ENCODE results near the gene MFNG.

The MFNG gene

DNA sequence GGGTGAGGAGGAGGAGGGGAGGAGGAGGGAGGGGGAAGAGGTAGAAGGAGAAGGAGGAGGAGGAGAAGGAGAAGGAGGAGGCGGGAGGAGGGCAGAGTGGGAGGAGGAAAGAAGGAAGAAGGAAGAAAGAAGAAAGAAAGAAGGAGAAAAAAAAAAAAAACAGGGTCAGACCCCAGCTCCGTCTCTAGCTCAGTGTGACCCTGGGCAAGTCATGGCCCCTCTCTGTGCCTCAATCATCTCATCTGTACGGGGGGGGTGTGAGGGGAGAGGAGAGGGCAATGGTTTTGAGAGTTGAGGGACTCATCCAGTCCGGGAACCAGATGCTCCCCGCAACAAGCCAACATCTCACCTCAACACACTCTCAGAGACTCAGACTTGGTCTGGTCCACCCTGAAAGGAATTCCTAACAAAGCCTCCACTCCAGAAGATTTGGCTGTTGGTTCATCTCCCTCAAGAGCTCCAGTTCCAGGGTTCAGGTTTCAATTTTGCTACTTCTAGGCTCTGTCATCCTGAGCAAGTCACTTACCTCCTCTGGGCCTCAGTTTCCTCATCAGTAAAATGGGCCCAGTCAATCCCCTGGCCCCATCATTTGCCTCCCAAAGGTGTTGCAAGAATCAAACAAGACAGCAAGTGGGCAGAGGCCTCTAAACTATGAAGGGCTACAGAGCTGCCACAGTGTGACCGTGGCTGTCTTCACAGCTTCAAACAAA lies 25.4 kb upstream of the MFNG start:
- no peak for DNase-seq

DNA sequence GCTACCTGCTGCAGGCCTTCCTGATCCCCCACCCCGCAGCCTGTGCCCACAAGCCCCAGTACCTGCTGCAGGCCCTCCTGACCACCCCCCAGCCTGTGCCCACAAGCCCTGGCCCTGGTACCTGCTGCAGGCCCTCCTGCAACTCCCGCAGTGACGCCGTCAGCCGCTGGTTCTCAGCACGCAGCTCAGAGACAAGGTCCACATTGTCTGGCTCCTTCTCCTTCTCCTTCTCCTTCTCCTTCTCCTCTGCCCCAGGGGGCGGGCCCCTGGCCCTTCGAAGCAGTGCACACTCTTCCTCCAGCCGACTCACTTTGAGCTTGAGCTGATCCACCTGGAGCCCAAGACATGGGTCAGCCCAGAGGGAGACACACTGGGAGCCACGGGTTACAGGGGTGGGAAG lies 23.9 kb upstream of the MFNG start:
- DNase-seq = no peak

DNA sequence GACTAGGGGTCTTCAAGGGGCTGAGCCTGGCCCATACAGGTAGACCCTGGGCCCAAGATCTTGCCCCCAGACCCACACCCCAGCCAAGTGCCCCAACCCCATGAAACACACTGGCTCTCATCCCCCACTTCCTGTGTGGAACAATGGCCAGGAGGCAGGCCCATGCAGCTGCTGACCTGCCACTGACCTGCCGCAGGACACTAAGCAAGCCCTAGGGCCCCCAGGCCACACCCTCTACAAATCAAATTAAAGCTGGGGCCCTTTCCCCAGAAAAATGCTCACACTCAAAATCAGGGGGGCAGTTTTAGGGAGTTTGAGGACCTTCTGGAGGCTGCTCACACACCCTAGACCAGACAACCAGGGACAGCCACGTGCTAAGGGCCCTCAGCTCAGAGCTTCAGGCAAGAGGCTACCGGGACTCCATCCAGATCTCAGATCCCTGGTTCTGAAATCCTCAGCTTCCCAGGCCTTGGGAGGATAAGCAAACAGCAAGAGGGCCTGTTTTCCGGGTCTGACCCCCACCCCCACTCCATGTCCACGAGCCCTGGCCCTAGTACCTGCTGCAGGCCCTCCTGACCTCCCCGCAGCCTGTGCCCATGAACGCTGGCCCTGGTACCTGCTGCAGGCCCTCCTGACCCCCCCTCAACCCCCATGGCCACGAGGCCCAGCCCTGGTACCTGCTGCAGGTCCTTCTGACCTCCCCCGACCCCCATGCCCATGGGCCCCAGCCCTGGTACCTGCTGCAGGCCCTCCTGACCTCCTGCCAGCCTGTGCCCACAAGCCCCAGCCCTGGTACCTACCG lies 23.1 kb upstream of the MFNG start:
- no peak for DNase-seq

DNA sequence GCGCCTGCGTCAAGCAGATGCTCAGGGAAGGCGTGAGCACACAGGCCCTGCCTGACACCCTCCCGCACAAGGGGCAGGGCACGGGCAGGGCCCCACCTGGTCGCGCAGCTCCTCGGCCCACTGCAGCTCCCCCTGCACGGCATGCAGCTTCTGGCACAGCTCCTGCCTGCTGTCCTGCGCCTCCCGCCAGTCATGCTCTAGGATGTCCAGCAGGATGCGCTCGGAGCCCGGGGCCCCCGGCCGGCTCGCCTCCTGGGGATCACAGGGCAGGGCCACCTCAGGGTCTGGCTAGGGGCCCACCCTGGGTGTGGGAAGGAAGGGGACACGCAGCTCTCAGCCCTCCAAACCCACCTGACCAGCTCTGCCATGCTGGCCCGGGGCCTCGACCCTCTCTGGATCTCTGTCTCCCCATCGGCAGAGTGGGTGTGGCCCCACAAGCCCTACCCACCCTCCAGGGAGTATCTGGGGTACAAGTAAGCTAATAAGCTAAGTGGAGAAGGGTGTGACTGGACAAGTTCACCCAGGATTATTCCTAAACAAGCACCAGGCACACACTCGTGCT lies 22.3 kb upstream of the MFNG start:
- no peak for DNase-seq

DNA sequence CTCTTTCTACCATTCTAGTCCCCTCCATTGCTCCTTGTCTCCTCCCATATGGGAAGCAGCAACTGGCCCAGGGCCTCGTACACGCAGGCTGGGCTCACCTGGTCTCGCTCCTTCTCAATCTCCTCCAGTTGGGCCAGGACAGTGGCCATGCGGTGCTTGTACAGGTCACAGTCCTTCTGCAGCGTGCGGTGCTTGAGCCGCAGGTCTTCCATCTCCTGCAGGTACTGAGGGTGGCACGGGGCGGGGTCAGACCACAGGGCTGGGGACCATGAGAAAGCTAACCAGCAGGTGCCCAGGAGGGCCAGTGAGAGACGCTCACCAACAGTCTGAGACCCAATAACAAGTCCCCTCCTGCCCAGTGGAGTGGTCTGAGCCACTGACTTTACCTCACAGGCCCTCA lies 21.5 kb upstream of the MFNG start:
- no peak for DNase-seq

DNA sequence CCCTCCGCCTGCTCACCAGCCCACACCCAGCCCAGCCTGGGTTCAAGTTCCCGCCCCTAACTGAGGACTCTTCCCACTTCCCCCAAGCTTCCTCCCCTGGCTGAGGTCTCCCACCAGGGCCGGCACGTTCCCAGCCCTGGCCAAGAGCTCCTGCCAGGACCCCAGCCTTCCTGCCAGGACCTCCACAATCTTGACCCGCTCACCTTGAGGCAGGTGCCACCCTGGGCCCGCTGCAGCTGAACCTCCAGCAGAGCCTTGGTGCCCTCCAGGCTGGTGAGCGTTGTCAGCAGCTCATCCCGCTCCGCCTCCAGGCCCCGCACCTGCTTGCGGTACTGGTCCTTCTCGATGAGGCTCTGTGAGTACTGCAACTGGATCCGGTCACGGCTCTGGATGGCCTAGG lies 19.8 kb upstream of the MFNG start:
- no peak for DNase-seq

DNA sequence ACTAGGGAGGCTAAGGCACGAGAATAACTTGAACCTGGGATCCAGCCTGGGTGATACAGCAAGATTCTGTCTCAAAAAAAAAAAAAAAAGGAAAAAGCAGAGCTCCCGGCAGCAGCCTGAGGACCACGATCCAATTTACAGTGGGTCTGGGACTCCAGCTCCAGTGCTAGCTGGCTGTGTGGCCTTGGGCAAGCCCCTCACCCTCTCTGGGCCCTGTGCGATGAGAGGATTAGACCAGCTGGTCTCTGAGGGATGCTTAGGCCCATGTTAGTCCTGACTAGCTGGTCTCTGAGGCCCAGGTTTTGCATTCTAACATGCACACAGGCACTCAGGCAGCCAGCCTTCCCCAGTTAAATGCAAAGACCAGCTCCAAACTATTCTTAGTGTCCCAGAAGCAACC lies 19.4 kb upstream of the MFNG start:
- DNase-seq = no peak

DNA sequence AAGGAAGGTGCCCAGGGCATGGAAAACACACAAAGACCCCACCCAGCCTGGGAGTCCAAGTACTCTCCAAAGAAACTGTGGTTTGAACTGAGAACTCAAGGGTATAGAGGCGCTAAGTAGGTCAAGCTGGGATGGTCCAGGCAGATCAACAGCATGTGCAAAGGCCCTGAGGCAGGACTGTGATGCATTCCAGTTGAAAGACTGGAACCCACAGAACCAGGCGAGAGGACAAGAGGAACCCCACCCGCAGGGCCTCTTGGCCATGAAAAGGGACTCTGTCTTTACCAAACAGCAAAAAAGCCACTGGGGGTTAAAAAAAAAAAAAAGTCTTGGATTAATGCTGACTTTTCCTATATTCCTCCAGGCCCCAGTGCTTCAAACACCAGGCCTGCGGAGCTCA lies 18.8 kb upstream of the MFNG start:
- no peak for DNase-seq

DNA sequence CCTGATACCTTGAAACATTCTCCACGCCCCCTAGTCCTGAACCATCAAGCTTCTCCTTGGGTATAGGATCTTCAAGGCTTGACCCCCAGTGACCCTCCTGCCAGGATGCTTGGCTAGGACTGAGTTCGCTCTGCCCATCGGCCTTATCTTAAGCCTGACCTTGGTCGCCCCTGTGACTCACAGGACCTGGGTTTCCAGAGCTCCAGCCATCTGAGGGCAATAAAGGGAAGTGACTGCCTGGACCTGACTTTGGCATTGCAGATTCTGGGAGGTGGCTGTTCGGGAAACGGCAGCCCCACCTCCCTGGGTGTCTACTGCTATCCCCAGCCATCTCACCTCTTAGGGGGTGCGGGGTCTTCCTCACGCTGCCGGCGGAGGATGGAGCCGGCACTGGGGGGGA lies 17.7 kb upstream of the MFNG start:
- DNase-seq = no peak

DNA sequence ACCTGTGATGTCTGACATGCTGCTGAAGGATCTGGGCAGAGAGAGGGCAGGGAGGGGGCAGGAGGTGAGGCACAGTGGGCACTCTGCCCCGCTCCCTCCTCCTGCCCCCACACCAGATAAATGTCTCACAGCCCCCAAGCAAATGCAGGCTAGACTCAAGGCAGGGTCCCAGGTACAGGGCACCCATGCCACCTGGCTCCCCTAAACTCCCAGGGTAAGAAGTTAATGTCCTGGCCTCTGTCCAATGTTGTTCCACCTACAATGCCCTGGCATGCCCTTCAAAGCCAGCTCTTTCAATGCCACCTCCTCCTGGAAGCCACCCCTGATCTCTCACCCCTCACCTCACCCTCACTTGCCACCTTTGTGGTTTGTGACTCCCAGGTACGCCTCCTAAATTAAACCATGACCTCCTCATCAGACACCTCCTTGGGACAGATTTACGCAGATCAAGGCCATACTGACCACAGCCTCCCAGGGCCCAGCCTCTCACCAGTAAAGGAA lies 17.0 kb upstream of the MFNG start:
- DNase-seq = no peak

DNA sequence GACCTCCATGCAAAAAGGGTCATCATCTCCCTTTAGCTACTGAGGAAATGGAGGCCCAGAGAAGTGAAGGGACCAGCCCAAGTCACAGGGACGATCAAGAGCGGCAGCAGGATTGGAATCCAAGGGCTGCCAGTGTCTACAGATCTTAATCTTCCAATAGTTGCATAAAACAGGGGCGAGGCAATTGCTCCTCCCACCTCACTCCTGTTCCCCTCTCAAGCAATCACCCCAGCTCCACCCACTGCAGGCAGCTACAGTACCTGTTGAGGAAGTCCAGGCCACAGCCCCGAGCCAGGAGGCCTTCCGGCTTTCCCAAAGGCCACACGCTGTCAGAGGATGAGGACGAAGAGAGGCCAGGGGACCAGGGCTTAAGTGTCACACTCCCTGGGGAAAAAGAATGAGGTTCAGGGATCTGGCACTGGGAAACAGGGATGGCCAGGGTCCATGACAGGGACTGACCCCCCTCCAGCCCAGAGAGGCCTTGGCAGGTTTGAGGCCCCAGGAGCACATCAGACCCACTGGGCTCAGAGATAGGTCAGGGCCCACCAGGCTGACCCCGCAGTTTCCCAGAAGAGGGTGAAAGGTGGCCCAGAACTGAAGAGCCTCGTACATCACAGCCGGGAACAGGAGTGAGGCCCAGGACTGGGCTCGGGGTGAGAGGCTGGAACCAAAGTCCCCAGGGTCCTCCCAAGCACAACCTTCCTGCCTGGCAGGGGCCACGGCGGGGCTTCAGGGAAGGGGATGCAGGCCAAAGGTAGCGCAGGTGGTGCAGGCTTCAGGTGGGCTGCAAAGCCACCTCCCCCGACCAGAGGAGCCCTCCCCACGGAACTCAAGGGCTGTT lies 16.4 kb upstream of the MFNG start:
- DNase-seq = no peak

DNA sequence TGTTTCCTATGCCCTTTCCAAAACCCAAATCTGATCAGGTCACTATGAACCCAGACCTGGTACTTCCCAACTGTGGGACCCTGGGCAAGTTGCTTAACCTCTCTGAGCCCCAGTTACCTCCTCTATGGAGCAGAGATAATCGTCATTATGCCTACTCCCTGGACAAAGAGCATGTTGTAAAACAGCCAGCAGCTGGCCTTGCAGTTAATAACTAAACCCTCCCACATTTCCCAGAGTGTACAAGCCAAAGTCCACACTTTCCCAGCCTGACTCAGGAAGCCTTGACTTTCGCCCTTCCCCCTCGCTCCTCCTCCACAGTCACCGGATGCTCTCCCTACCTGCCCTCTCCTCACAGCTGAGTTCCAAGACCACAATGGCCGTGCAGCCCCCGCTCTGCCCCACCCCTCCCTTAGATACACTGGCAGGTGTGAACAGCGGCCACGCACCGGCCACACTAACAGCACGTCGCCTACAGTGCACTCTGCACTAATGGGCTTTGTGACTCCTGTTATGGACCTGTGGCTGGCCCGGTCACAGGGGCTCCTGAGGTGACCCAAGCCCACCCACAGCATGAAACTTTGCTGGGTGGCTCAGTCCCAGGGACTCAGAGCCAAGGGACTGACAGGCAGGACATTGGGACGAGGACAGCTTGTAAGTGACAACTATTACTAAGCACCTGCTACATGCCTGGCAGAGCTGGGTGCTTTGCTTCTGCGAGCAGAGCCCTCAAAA lies 15.6 kb upstream of the MFNG start:
- no peak for DNase-seq

DNA sequence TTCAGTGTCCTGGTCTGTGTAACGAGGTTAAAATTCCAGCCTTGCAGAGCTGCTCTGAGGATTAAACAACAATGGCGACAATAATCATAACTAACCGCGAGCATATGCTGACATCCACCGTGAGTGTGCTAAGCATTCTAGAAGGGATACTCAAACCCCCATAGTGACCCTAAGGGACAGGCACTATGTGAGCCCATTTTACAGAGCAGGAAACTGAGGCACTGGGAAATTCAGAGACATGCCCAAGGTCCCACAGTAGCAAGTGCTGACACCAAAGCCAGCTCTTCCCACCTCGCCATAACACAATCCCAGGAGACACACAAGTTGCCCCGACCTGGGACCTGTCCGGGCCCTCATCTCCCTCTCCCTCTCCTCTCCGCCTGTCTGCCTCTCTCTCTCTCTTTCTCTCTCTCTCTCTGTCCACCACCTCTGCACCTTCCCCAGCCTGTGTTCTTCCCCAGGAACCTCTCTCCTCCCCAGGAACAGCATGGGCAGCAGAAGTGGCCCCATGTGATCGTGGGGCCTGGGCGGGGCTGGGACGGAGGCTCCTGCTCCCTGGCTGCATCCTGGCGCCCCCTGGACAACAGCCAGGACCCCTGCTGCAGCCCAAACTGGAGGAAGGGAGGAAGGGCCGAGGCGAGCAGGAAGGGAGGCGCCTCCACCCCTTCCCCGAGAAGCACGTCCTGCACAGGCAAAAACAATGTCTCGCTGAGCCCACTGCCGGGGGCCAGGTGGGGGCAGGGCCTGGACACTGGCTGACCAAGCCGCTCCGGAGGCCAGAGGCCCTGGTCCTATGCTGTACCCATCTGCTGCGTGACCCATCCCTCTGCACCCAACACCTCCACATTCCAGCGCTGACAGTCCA lies 14.8 kb upstream of the MFNG start:
- no peak for DNase-seq

DNA sequence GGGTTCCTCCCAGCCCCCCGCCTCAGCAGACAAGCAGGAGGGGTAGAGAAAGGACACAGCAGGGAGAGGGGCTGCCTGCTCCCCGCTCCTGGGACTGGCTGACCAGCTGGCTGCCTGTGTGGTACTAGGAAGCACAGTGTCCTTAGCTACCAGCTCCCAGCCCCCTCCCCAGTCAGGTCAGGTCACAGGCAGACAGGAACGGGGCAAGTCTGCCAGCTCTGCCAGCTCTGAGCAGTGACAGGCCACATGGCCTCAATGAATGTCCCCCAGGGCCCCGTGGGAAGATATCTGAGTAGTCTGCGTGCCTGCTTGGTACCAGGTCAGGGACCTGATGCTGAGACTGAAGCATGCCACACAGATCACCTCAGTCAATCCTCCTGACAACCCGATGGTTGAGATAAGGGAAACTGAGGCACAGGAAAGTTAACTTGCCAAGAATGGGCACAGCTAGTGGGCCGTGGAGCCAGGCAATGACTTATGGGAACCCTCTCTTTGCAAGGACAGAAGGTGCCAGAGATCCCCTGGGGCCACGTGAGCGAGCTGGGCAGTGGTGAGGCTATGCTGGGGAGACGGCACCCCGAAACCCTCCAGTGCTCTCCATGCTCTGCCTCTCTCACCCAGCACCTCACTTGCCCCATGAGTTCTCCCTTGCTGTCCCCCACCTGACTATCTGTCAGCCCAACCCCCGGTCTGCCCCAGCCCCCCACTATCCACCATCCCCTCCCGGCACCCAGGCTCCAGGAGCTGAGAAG lies 13.8 kb upstream of the MFNG start:
- no peak for DNase-seq

DNA sequence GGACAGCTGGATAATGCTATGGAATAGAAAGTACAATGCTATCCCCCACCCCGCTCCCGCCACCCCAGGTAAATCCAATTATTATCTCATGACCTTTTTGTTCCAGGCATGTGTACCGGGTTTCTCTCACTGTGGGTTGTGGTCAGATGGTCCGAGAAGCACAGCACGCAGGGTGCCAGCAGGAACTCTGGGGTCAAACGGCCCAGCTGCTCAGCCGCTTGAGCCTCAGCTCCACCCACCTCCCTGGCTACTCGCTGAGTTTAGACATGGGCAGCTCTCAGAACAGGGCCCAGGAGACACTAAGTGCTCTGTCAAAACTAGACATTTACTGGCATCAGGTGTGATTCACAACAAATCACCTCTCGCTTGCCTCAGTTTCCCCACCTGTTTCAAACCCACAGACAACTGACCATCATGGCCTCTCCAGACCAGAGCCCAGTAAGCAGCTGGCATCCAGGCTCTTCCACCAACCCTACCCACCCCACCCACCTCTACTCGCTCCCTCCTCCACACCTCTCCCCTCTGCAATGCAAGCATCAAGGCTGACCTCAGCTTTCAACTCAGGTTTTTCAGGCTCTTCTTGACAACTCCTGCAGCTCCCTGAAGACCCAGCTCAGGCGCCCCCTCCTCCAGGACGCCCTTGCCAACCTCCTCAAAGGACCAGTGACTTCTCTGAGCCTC lies 13.0 kb upstream of the MFNG start:
- DNase-seq = no peak

DNA sequence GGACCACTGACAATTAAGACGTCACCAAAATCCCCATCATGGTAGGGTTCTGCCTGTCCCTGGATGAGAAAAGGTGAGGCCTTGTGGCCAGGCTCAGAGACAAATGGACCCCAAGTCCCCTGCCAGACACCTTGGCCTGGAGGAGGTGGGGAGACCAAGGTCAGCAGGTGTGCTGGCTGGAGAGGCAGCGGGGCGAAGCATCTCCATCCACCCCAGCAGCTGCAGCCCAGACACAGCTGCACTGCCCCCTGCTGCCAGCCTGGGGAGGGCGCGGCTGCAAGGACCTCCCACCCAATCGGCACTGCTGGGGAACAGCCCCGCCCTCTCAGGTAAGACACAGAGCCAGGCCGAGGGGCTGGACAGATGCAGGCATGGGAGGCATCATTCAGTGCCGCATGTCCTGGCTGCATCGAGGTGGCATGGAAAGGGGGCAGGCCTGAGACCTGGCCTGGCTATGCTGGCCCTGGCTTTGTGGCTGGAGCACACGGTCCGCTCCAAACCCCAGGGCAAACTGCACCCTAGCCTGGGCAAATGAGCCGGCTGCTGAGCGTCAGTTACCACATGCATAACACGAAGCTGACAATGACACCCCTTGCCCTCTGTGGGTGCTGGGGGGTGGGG lies 12.2 kb upstream of the MFNG start:
- peak; percentile 31 for DNase-seq

DNA sequence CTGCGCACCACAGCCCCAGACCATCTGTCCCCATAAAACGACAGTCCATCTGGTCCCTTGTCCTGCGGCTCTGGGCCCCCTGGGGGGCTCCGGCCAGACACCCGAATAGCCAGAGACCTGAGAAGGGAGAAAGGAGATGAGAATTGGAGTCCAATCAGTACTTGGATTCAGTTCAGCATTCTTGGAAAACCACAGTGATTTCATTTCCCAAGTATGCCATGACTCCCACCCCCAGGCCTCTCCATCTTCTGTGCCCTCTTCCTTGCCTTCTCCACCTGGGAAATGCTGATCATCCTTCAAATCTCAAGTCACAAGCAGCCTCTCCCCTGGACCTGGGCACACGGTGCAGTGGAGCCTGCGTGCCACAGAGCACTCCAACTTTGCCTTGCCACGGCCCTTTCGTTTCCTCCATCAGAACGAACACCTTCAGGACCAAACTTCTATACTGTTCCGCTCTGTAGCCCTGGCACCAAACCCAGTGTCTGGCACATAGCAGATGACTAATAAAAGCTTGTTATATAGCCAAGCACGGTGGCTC lies 10.9 kb upstream of the MFNG start:
- DNase-seq = no peak

DNA sequence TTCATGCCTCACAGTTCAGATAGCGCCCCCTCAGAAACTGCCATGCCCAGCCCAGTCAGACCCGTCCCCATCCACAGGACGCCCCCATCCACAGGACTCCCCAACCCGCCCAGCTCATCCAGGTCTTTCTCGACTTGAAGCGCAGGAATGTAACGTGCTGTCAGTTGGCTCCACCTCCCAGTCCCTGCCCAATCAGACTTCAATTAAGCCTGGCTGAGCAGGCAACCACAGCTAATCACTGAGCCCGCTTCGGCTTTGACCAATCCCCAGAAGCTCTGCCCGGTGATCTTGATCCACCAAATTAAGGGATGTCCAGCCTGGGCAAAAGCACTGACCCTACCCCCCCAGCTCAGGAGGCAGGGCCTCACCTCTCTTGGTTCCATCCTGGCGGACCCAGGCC lies 10.5 kb upstream of the MFNG start:
- DNase-seq = no peak

DNA sequence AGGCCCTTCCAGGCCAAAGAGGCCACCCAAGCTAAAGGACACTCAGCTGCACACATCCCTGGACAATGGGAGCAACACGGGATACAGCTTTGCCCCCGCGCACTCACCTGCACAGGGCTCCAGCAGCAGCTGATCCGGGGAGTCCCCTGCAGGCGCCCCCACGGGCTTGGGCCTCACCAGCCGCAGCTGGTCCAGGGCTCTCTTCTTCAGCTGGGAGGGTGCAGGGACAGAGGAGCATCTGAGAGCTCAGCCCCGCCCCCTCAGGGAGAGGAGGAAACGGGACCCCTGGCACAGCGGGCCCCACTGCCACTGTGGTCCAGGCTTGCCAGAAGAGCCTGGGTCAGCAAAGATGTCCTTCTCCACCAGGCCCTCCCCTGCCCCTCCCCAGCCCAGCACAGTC lies 7.8 kb upstream of the MFNG start:
- DNase-seq = no peak

All from NCI-H1694 treated with DMSO at 0.1 percent for 48 hours (cell line).